HepG2 (cell line): ENCODE measurements around the gene FLACC1. TPM values are rescaled to one million over a fixed set of nuclear protein-coding genes. Genes with fewer than 3 reads are reported as not detected.

Experiments
- AKAP8 ChIP-seq: sonication (generic); formaldehyde crosslinking; IDR thresholded peaks from 2 replicates; pipeline ENCODE4 v1.5.1; 2020; ENCODE audit warnings: mild to moderate bottlenecking, missing genetic modification reagents
- CAMTA2 ChIP-seq: sonication (generic); formaldehyde crosslinking; IDR thresholded peaks from 2 replicates; pipeline ENCODE4 v1.4.0; 2020; ENCODE audit warnings: mild to moderate bottlenecking, missing genetic modification reagents, borderline replicate concordance
- ELF1 ChIP-seq: sonication (generic); formaldehyde crosslinking; IDR thresholded peaks from 2 replicates; pipeline ENCODE4 v1.4.0; 2020; ENCODE audit warnings: missing genetic modification reagents
- GABPA ChIP-seq, 2 experiments: IDR thresholded peaks; 2 replicates each; pipeline ENCODE4 v1.6.1; 2011 to 2016; ENCODE audit warnings: low read depth in 2 of 2, low read length in 1 of 2, missing biosample characterization in 1 of 2, missing genetic modification characterization in 1 of 2
- GABPB1 ChIP-seq: IDR thresholded peaks from 2 replicates; pipeline ENCODE4 v1.6.1; 2016; ENCODE audit warnings: mild to moderate bottlenecking, missing genetic modification reagents, moderate library complexity, missing compliant biosample characterization
- HNF1A ChIP-seq, 2 experiments: sonication (generic) in 1 of 2; formaldehyde crosslinking in 1 of 2; IDR thresholded peaks; 2 replicates each; pipeline versions ENCODE4 v1.4.0 to v1.6.1; 2016 to 2020; ENCODE audit warnings: borderline replicate concordance in 1 of 2, low read depth in 1 of 2, mild to moderate bottlenecking in 1 of 2, missing genetic modification reagents in 1 of 2
- KLF9 ChIP-seq: IDR thresholded peaks from 2 replicates; pipeline ENCODE4 v1.6.1; 2016; ENCODE audit warnings: low read depth
- MXD1 ChIP-seq: sonication (generic); formaldehyde crosslinking; IDR thresholded peaks from 2 replicates; pipeline ENCODE4 v1.4.0; 2020; ENCODE audit warnings: mild to moderate bottlenecking, missing genetic modification reagents
- THAP11 ChIP-seq: IDR thresholded peaks from 2 replicates; pipeline ENCODE4 v1.6.1; 2016; ENCODE audit warnings: missing biosample characterization, missing genetic modification reagents
- TOPORS ChIP-seq: sonication (generic); formaldehyde crosslinking; IDR thresholded peaks from 2 replicates; pipeline ENCODE4 v1.8.0; 2023; ENCODE audit warnings: mild to moderate bottlenecking, missing genetic modification reagents
- ZFP36L1 ChIP-seq: sonication (generic); formaldehyde crosslinking; IDR thresholded peaks from 2 replicates; pipeline ENCODE4 v1.8.0; 2022; ENCODE audit warnings: mild to moderate bottlenecking, missing genetic modification reagents, moderate library complexity
- ZIK1 ChIP-seq: sonication (generic); formaldehyde crosslinking; IDR thresholded peaks from 2 replicates; pipeline ENCODE4 v1.5.0; 2020; ENCODE audit warnings: mild to moderate bottlenecking, low read depth, missing genetic modification reagents, borderline replicate concordance
- ZNF274 ChIP-seq: sonication (generic); formaldehyde crosslinking; IDR thresholded peaks from 2 replicates; pipeline ENCODE4 v1.5.1; 2020; ENCODE audit warnings: mild to moderate bottlenecking, missing genetic modification reagents
- ZNF33A ChIP-seq: sonication (generic); formaldehyde crosslinking; IDR thresholded peaks from 2 replicates; pipeline ENCODE4 v1.5.1; 2020; ENCODE audit warnings: missing genetic modification reagents, mild to moderate bottlenecking, moderate library complexity, borderline replicate concordance
- ZNF562 ChIP-seq: sonication (generic); formaldehyde crosslinking; IDR thresholded peaks from 2 replicates; pipeline ENCODE4 v1.8.0; 2022; ENCODE audit warnings: missing genetic modification reagents, borderline replicate concordance
- ZNF589 ChIP-seq: sonication (generic); formaldehyde crosslinking; conservative IDR thresholded peaks from 2 replicates; pipeline ENCODE4 v1.8.0; 2022; ENCODE audit warnings: mild to moderate bottlenecking, moderate library complexity, missing genetic modification reagents
- ZSCAN31 ChIP-seq: sonication (generic); formaldehyde crosslinking; IDR thresholded peaks from 2 replicates; pipeline ENCODE4 v1.5.0; 2020; ENCODE audit warnings: low read depth, mild to moderate bottlenecking, missing genetic modification reagents
- polyA plus RNA-seq, 8 experiments: library from polyadenylated mRNA; depleted of rRNA in 3 of 8; stranded (reverse) in 7 of 8; unstranded in 1 of 8; fragments of >200 nt; fragmentation: Illumina TruSeq in 4 of 8; extraction: Trizol in 4 of 8; gene quantifications; 2 replicates each; pipeline versions ENCODE4 v1.2.1 to v1.2.3, GENCODE V29; 2011 to 2016; ENCODE audit warnings: low read depth in 4 of 8, missing spikeins in 1 of 8, mixed read lengths in 1 of 8; ENCODE audit not compliant: insufficient read depth in 1 of 8
- total RNA-seq, 5 experiments: library from RNA; depleted of rRNA; stranded (reverse); fragments of >200 nt; fragmentation: Illumina TruSeq; extraction: Trizol; gene quantifications; 2 replicates each; pipeline ENCODE4 v1.2.3, GENCODE V29; 2016; ENCODE audit warnings: low read depth in 1 of 5
- TF ChIP-seq, protein P1 (sequence below): sonication (generic); formaldehyde crosslinking; IDR thresholded peaks from 2 replicates; pipeline ENCODE4 v1.4.0; 2020; ENCODE audit warnings: mild to moderate bottlenecking, missing genetic modification reagents
- TF ChIP-seq, protein P2 (sequence below): sonication (generic); formaldehyde crosslinking; IDR thresholded peaks from 2 replicates; pipeline ENCODE4 v1.8.0; 2022; ENCODE audit warnings: mild to moderate bottlenecking, missing genetic modification reagents, borderline replicate concordance

The FLACC1 gene
- total and polyA plus RNA-seq, 2 of the 13 experiments (the other 11 are each of a cell fraction or from before 2014, with no cell fraction given) = 0.35 to 0.59 TPM

DNA sequence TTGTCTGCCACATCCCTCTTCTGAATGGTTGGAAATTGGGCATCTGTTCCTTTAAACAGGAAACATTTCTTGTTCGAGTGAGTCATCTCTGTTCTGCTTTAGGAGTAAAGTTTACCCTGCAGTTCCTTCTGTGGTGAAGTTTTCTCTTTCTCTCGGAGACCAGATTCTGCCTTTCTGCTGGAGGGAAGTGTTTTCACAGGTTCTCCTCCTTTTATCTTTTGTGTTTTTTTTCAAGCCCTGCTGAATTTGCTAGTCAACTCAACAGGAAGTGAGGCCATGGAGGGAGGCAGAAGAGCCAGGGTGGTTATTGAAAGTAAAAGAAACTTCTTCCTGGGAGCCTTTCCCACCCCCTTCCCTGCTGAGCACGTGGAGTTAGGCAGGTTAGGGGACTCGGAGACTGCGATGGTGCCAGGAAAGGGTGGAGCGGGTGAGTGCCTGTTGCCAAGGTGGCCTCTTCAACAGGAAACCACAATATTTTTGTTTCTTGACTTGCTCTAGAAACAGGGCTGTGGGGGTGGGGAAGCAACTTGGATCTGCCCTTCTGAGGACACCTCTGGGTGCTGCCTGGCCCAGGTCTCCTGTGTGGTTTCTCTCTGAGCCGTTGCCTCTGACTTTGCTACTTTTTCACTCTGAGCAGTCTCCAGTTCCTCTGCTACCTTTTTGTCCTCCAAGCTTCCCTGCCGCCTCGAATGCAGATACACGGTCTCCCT, 99.0 kb downstream of the FLACC1 start (continued):
- TF ChIP-seq GABPB1 (CRISPR knock-in tag) = peak; percentile 61
- TF ChIP-seq ZSCAN31 (CRISPR knock-in tag) = peak; percentile 83
- TF ChIP-seq ZNF33A (CRISPR knock-in tag) = no peak
- 0 out of 2 replicates have a peak, but pooled peaks have one; percentile 62 for TF ChIP-seq ZFP36L1 (CRISPR knock-in tag)
- TF ChIP-seq GABPA (IDR thresholded peaks at IDR 0.05; ENCODE audit: low read depth, low read length) = peak; percentile 11; the same call in 1 of the 2 replicates
- TF ChIP-seq GABPA (CRISPR knock-in tag; IDR thresholded peaks at IDR 0.05; ENCODE audit: low read depth) = peak; percentile 77
- no peak for TF ChIP-seq CAMTA2 (CRISPR knock-in tag)
- TF ChIP-seq, protein P1, sequence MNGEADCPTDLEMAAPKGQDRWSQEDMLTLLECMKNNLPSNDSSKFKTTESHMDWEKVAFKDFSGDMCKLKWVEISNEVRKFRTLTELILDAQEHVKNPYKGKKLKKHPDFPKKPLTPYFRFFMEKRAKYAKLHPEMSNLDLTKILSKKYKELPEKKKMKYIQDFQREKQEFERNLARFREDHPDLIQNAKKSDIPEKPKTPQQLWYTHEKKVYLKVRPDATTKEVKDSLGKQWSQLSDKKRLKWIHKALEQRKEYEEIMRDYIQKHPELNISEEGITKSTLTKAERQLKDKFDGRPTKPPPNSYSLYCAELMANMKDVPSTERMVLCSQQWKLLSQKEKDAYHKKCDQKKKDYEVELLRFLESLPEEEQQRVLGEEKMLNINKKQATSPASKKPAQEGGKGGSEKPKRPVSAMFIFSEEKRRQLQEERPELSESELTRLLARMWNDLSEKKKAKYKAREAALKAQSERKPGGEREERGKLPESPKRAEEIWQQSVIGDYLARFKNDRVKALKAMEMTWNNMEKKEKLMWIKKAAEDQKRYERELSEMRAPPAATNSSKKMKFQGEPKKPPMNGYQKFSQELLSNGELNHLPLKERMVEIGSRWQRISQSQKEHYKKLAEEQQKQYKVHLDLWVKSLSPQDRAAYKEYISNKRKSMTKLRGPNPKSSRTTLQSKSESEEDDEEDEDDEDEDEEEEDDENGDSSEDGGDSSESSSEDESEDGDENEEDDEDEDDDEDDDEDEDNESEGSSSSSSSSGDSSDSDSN (CRISPR knock-in tag) = peak; percentile 48
- TF ChIP-seq ZNF274 (CRISPR knock-in tag) = peak; percentile 56
- TF ChIP-seq AKAP8 (CRISPR knock-in tag) = no peak
- TF ChIP-seq THAP11 = peak; percentile 43; the same call in 1 of the 2 replicates
- no peak for TF ChIP-seq ZNF562 (CRISPR knock-in tag)
- peak; percentile 73; the same call in 1 of the 2 replicates for TF ChIP-seq ZIK1 (CRISPR knock-in tag)
- TF ChIP-seq, protein P2, sequence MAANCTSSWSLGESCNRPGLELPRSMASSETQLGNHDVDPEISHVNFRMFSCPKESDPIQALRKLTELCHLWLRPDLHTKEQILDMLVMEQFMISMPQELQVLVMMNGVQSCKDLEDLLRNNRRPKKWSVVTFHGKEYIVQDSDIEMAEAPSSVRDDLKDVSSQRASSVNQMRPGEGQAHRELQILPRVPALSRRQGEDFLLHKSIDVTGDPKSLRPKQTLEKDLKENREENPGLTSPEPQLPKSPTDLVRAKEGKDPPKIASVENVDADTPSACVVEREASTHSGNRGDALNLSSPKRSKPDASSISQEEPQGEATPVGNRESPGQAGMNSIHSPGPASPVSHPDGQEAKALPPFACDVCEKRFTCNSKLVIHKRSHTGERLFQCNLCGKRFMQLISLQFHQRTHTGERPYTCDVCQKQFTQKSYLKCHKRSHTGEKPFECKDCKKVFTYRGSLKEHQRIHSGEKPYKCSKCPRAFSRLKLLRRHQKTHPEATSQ (CRISPR knock-in tag) = peak; percentile 54; the same call in 1 of the 2 replicates
- TF ChIP-seq KLF9 = peak; percentile 60; the same call in 1 of the 2 replicates
- TF ChIP-seq TOPORS (CRISPR knock-in tag) = peak; percentile 24; the same call in 1 of the 2 replicates
- peak; percentile 24; the same call in 1 of the 2 replicates for TF ChIP-seq MXD1 (CRISPR knock-in tag)
- TF ChIP-seq ZNF589 = no peak
- TF ChIP-seq HNF1A (IDR thresholded peaks at IDR 0.05; ENCODE audit: low read depth) = 0 out of 2 replicates have a peak, but pooled peaks have one; percentile 29
- no peak for TF ChIP-seq HNF1A (CRISPR knock-in tag; IDR thresholded peaks at IDR 0.05; ENCODE audit: borderline replicate concordance)
- peak; percentile 47; the same call in 1 of the 2 replicates for TF ChIP-seq ELF1 (CRISPR knock-in tag)
- TF ChIP-seq, all 625 proteins: peak for 158
